ENCODE data around the gene LMCD1.

The LMCD1 gene

GRCh38 chr3:8555725-8556472 is 54.3 kb downstream of the LMCD1 start:
- TF ChIP-seq TAF1 (IDR thresholded peaks at IDR 0.05; ENCODE audit: borderline replicate concordance, insufficient read depth, low read length), result no peak
- no peak for TF ChIP-seq POLR2AphosphoS5 (IDR thresholded peaks at IDR 0.05; ENCODE audit: low read depth, low read length)
- no peak for TF ChIP-seq FOXP2 (optimal IDR thresholded peaks at IDR 0.05; ENCODE audit: borderline replicate concordance, extremely low read depth, extremely low read length, insufficient read depth)
- no peak for TF ChIP-seq REST (IDR thresholded peaks at IDR 0.05; ENCODE audit: insufficient read depth in 1 of 2, low read depth in 2 of 2, low read length in 2 of 2)
- no peak for TF ChIP-seq SIN3A (IDR thresholded peaks at IDR 0.05; ENCODE audit: borderline replicate concordance, insufficient read depth, low read length)

GRCh38 chr3:8556473-8556869 is 54.8 kb downstream of the LMCD1 start:
- TF ChIP-seq FOXP2 (optimal IDR thresholded peaks at IDR 0.05; ENCODE audit: borderline replicate concordance, extremely low read depth, extremely low read length, insufficient read depth), result no peak
- no peak for TF ChIP-seq SIN3A (IDR thresholded peaks at IDR 0.05; ENCODE audit: borderline replicate concordance, insufficient read depth, low read length)
- no peak for TF ChIP-seq TAF1 (IDR thresholded peaks at IDR 0.05; ENCODE audit: borderline replicate concordance, insufficient read depth, low read length)
- TF ChIP-seq POLR2AphosphoS5 (IDR thresholded peaks at IDR 0.05; ENCODE audit: low read depth, low read length), result no peak
- no peak for TF ChIP-seq REST (IDR thresholded peaks at IDR 0.05; ENCODE audit: insufficient read depth in 1 of 2, low read depth in 2 of 2, low read length in 2 of 2)

- TF ChIP-seq SIN3A (IDR thresholded peaks at IDR 0.05; ENCODE audit: borderline replicate concordance, insufficient read depth, low read length) (no peak), REST (IDR thresholded peaks at IDR 0.05; ENCODE audit: insufficient read depth in 1 of 2, low read depth in 2 of 2, low read length in 2 of 2) (no peak), POLR2AphosphoS5 (IDR thresholded peaks at IDR 0.05; ENCODE audit: low read depth, low read length) (no peak), TAF1 (IDR thresholded peaks at IDR 0.05; ENCODE audit: borderline replicate concordance, insufficient read depth, low read length) (no peak), FOXP2 (optimal IDR thresholded peaks at IDR 0.05; ENCODE audit: borderline replicate concordance, extremely low read depth, extremely low read length, insufficient read depth) (no peak)
These were observed 55.7 kb downstream of the LMCD1 start for GRCh38 chr3:8557298-8557697.

GRCh38 chr3:8558645-8559044 is 57.0 kb downstream of the LMCD1 start:
- TF ChIP-seq REST (IDR thresholded peaks at IDR 0.05; ENCODE audit: insufficient read depth in 1 of 2, low read depth in 2 of 2, low read length in 2 of 2) (no peak), POLR2AphosphoS5 (IDR thresholded peaks at IDR 0.05; ENCODE audit: low read depth, low read length) (no peak)

GRCh38 chr3:8559351-8559750 is 57.7 kb downstream of the LMCD1 start:
- no peak for TF ChIP-seq TAF1 (IDR thresholded peaks at IDR 0.05; ENCODE audit: borderline replicate concordance, insufficient read depth, low read length)
- TF ChIP-seq FOXP2 (optimal IDR thresholded peaks at IDR 0.05; ENCODE audit: borderline replicate concordance, extremely low read depth, extremely low read length, insufficient read depth), result no peak
- no peak for TF ChIP-seq SIN3A (IDR thresholded peaks at IDR 0.05; ENCODE audit: borderline replicate concordance, insufficient read depth, low read length)
- no peak for TF ChIP-seq POLR2AphosphoS5 (IDR thresholded peaks at IDR 0.05; ENCODE audit: low read depth, low read length)
- TF ChIP-seq REST (IDR thresholded peaks at IDR 0.05; ENCODE audit: insufficient read depth in 1 of 2, low read depth in 2 of 2, low read length in 2 of 2), result no peak

Measured in PFSK-1 (cell line).